NB4 (cell line): ENCODE data around the gene LRRN4.
"Not testable (repeated sequence)": the region's sequence is repeated elsewhere in the genome, so short reads cannot be mapped to it uniquely, and the experiment has no call there.

Source experiments
- DNase-seq: peaks from one replicate; pipeline ENCODE4 v3.0.0; 2010; ENCODE audit warnings: low read depth
- H3K4me3 ChIP-seq: one replicate; pipeline ENCODE4 v1.5.1; 2011; ENCODE audit warnings: mild to moderate bottlenecking, low read depth, low read length, moderate library complexity
- MYC ChIP-seq: IDR thresholded peaks from 2 replicates; pipeline ENCODE4 v1.6.1; 2011; ENCODE audit warnings: low read depth, low read length
- POLR2A ChIP-seq: IDR thresholded peaks from 2 replicates; pipeline ENCODE4 v1.6.1; 2011; ENCODE audit warnings: mild to moderate bottlenecking; ENCODE audit not compliant: insufficient read length; ENCODE audit errors: extremely low read depth
- TF ChIP-seq, protein P1 (sequence below): IDR thresholded peaks from 2 replicates; pipeline ENCODE4 v1.6.1; 2011; ENCODE audit warnings: low read depth, low read length
- TF ChIP-seq, protein P2 (sequence below): IDR thresholded peaks from one replicate; pipeline ENCODE4 v1.5.1; 2012; ENCODE audit warnings: low read depth, low read length

LRRN4 gene

GRCh38 chr20:6055981-6056569 is 2.2 kb upstream of the LRRN4 start:
- H3K4me3 ChIP-seq = no peak overlapping the region
- no peak for DNase-seq
- TF ChIP-seq, protein P1, sequence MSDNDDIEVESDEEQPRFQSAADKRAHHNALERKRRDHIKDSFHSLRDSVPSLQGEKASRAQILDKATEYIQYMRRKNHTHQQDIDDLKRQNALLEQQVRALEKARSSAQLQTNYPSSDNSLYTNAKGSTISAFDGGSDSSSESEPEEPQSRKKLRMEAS = no peak
- TF ChIP-seq, protein P2, sequence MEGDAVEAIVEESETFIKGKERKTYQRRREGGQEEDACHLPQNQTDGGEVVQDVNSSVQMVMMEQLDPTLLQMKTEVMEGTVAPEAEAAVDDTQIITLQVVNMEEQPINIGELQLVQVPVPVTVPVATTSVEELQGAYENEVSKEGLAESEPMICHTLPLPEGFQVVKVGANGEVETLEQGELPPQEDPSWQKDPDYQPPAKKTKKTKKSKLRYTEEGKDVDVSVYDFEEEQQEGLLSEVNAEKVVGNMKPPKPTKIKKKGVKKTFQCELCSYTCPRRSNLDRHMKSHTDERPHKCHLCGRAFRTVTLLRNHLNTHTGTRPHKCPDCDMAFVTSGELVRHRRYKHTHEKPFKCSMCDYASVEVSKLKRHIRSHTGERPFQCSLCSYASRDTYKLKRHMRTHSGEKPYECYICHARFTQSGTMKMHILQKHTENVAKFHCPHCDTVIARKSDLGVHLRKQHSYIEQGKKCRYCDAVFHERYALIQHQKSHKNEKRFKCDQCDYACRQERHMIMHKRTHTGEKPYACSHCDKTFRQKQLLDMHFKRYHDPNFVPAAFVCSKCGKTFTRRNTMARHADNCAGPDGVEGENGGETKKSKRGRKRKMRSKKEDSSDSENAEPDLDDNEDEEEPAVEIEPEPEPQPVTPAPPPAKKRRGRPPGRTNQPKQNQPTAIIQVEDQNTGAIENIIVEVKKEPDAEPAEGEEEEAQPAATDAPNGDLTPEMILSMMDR = no peak
- TF ChIP-seq POLR2A (no peak), MYC (no peak)

- H3K4me3 ChIP-seq = no peak overlapping the region
- DNase-seq = no peak
- TF ChIP-seq, protein P1 = no peak
- TF ChIP-seq, protein P2 = no peak
- TF ChIP-seq MYC = no peak
- TF ChIP-seq POLR2A = no peak
Observed at GRCh38 chr20:6055161-6055783, 1.4 kb upstream of the LRRN4 start.

GRCh38 chr20:6054689-6055051 is 810 bp upstream of the LRRN4 start:
- not testable (repeated sequence) for H3K4me3 ChIP-seq, DNase-seq

- no peak for TF ChIP-seq MYC
- TF ChIP-seq, protein P2 = no peak
- TF ChIP-seq, protein P1 = no peak
- no peak for TF ChIP-seq POLR2A
- no peak for DNase-seq
- no peak overlapping the region for H3K4me3 ChIP-seq
Observed at GRCh38 chr20:6053064-6053775, 640 bp downstream of the LRRN4 start.

GRCh38 chr20:6051505-6051904 is 2.4 kb downstream of the LRRN4 start:
- TF ChIP-seq, protein P2 = no peak
- TF ChIP-seq MYC (no peak), POLR2A (no peak)
- TF ChIP-seq, protein P1 = no peak
- no peak overlapping the region for H3K4me3 ChIP-seq
- peak; percentile 26 for DNase-seq

DNA sequence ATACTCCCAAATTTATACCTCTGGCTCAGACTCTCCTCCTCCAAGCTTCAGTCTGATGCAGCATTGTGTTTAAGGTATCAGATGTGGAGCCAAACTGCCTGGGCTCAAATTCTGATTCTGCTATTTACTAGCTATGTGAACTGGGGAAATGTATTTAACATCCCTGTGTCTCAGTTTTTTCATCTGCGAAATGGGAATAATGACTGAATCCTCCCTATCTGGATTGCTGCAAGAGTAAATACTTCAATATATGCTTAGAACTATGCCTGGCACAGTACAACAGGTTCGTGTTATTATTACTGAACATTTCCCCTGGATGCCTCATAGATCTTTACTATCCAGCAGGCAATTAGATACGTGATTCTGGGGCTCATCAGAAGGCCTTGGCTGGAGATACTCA is 5.5 kb downstream of the LRRN4 start:
- TF ChIP-seq MYC (no peak), POLR2A (no peak)
- TF ChIP-seq, protein P2 = no peak
- TF ChIP-seq, protein P1 = no peak
- no peak overlapping the region for H3K4me3 ChIP-seq
- no peak for DNase-seq
